GM12875 (cell line): ENCODE data around the gene COL8A1.
"Not testable (repeated sequence)": the region's sequence is repeated elsewhere in the genome, so short reads cannot be mapped to it uniquely, and the experiment has no call there.

Source experiments
- H3K4me3 ChIP-seq: one replicate; pipeline ENCODE4 v1.5.1; 2011; ENCODE audit warnings: low read depth, low read length, control low read depth
- TF ChIP-seq, protein P1 (sequence below): IDR thresholded peaks from 2 replicates; pipeline ENCODE4 v1.5.1; 2011; ENCODE audit warnings: low read depth, mild to moderate bottlenecking, control low read depth, inconsistent platforms, low read length, moderate library complexity, borderline replicate concordance; ENCODE audit not compliant: insufficient read depth

COL8A1 gene

DNA sequence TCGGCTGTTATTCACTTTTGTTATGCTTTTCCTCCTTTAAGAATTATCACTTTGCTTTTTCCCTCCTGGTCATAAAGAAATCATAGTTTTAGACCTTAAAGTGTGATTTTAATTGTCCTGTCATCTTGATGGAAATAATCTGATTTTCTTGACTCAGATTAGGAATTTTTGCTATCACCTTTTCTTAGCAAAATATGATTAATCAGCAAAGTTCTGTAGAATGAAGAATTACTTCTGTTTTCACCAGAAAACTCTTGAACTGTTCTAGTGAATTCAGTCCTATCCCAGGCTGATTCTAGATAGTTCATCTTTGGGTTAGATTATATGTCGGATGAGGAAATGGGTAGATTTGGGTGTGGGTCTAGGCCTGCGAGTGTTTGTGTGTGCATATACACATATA lies 191.4 kb downstream of the COL8A1 start:
- TF ChIP-seq, protein P1, sequence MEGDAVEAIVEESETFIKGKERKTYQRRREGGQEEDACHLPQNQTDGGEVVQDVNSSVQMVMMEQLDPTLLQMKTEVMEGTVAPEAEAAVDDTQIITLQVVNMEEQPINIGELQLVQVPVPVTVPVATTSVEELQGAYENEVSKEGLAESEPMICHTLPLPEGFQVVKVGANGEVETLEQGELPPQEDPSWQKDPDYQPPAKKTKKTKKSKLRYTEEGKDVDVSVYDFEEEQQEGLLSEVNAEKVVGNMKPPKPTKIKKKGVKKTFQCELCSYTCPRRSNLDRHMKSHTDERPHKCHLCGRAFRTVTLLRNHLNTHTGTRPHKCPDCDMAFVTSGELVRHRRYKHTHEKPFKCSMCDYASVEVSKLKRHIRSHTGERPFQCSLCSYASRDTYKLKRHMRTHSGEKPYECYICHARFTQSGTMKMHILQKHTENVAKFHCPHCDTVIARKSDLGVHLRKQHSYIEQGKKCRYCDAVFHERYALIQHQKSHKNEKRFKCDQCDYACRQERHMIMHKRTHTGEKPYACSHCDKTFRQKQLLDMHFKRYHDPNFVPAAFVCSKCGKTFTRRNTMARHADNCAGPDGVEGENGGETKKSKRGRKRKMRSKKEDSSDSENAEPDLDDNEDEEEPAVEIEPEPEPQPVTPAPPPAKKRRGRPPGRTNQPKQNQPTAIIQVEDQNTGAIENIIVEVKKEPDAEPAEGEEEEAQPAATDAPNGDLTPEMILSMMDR, result no peak
- no peak overlapping the region for H3K4me3 ChIP-seq

DNA sequence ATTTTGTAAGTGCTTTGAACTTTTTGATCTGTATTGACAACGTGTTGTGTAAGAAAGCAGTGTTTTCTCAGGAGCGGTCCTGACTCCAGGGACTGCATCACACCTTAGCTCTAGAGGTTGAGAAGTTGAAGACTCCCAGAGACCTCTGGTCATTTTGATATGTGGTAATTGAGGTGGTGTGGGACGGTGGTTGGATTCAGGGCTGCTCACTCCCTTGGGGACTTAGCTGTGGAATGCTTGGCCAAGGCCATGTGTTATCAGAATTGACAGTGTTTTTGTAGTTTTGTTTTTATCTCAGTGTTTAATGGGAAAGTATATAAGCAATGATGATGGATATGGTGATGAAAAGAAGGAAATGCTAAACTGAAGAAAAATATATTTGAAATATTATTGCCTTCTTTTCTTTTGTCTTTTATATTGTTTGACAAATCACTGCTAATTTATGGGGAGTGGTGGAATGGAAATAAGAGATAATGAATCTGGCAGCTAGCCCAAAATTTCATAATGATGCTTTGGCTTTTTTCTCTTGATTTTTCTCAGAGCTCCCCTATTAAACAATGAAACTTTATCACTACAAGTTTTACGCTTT lies 195.3 kb downstream of the COL8A1 start:
- H3K4me3 ChIP-seq, result no peak overlapping the region
- TF ChIP-seq, protein P1, result no peak

DNA sequence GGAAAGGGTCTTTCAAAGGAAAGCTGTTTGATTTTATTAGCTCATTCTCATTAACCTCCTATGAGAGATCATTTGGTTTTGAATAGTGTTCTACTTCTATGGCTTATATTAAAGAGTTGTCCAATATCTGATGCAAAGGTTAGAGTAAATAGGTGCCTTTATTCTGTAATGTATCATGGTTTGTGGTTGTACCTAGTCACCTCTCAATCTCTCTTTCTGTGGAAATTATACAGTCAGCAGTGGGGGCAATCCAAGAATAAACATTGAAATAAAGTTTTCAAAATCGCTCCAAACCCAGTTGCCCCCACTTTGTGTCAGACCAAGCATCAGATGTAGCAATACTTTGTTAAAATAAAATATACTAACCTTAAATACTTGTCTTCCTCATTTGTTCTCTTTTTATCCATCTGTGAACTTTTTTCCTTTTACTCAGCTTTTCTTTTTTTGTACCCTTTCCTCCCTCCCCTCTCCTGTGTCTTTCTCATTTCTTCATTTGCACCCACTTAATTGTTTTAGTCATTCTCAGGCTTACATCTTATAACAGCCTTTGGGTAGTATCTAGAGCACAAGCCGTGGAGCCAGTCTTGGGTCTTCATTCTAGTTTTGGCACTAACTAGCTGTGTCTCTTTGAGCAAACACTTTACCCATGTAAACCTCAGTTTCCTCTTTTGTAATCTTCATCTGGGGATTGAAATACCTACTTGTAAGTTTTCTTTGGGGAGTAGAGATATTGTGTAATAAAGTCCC lies 196.0 kb downstream of the COL8A1 start:
- TF ChIP-seq, protein P1, result no peak
- H3K4me3 ChIP-seq, result no peak overlapping the region

DNA sequence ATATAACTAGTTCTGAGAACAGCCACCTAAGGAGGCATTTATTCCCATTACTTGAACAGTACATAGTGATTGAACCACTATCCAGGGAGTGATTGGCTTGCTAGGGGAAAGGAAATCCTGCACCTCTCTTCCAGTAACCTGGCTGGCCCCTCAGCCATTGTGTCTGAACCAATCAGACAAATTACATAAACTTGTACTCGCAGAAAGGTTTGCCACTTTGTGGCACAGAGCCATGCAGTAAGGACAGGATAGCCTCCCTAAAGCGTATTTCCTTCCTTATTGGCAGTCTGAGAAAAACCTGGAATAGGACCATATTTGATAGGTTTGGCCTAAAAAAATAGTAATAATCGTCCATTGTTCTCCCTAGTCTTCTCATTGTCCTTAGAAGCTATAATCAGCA lies 198.3 kb downstream of the COL8A1 start:
- TF ChIP-seq, protein P1, result no peak
- H3K4me3 ChIP-seq, result no peak overlapping the region

DNA sequence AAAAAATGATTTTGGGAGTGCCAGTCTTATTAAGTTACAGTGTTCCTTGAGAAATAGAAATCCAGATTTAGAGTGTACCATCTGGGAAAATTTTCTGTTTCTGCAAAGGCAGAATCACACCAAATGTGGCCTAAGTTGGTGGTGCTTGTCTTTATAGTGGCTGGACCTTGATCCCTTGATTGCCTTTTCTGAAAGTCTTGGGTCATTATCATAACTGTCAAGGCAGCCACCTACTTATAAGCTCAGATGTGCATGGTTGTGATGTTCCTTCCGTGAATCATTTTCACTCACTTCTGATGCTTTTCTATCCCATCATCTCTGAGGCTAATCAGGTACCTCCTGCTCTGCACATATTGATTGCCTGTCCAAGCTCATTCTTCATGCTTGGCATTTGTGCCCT lies 199.3 kb downstream of the COL8A1 start:
- no peak overlapping the region for H3K4me3 ChIP-seq
- TF ChIP-seq, protein P1, result no peak

DNA sequence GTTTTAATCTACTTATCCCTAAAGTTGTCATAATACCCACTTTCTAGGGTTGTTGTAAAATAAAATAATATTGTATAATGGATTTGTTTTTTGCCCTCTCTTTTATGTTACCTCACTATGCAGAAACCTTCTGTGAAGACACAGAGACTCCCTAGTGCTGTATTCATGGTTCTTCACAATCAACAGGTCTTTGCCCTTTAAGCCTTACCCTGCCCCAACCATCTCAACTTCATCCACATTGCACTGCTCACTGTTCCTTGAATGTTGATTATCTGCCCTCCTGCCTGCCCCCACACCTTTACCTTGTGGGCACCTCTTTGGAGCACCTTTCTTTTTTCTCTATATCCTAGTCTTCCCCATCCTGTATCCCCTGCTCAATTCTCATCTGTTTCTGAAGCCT lies 200.4 kb downstream of the COL8A1 start:
- TF ChIP-seq, protein P1, result no peak
- no peak overlapping the region for H3K4me3 ChIP-seq

DNA sequence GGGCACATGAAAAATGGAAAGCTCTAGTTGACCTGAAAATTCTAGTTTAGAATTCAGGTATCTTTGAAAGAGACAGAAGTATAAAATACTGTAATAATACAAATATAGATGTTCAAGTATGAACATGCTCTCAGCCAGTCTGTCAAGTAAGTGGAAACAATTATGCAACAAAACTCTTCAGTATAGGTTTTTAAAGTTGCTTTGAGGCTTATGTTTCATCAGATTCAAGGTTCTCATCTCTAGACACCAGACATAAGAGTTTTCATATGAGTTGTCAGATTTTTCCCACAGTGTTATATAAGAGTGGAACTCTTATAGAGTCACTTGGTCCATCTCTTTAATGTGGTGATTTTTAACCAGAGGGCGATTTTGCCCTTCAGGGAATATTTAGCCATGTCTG lies 201.2 kb downstream of the COL8A1 start:
- TF ChIP-seq, protein P1, result no peak
- no peak overlapping the region for H3K4me3 ChIP-seq

DNA sequence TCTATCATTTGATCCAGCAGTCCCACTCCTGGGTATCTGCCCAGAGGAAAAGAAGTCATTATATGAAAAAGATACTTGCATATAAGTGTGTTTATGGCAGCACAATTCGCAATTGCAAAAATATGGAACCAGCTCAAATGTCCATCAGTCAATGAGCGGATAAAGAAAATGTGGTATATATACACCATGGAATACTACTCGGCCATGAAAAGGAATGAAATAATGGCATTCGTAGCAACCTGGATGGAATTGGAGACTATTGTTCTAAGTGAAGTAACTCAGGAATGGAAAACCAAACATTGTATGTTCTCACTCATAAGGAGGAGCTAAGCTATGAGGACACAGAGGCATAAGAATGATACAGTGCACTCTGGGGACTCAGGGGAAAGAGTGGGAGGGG lies 203.6 kb downstream of the COL8A1 start:
- H3K4me3 ChIP-seq, result not testable (repeated sequence)
